GM18520 (cell line): ENCODE results near the gene ELP1.

Experiments
- ATAC-seq: cut with Tn5 transposase; IDR thresholded peaks from one replicate; pipeline ENCODE4 v1.9.1; 2021; ENCODE audit not compliant: unreplicated experiment

Gene ELP1

GRCh38 chr9:108823829-108824228, 110.1 kb downstream of the ELP1 start:
- no peak for ATAC-seq
